ENCODE measurements around the gene MRPL2.
A peak's percentile ranks its signal among the peaks of the same experiment; 100 is the strongest.

DNA sequence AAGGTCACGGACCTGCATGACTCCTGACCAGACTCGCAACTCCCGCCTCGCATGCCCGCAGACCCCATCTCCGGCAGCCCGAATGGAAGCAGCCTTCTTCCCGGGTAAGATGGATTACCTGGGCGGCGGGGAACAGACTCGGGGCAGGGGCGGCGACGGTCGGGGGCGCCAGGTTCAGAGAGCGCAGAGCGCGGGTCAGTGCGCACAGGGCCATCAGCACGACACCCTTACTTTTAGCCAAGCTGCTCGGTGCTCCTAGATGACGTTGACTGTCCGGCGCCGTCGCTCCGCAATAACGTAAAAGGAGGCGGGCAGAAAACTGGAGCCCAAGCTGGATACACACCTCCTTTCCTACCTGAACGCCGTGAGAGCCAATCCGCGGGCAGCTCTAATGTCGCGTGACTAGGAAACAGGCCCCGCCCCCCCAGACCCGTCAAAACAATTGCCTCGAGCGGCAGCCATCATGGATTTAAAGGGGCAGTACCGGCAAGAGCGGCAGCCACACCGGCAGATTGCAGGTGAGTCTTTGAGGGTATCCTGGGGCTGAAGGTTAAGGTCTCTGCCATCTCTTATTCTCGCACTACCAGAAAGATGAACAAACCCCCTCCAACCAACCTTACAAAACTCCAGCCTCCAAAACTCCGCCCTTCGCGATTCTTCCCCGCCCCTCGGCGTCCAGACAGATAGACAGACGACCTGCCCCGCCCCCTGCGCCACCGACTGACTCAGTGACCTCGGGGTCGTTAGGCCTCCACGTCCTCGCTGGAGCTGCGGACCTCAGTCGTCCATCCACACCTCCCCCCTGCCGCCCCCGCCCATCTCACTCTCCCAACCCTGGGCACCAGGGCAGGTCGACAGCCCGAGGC is at the start of gene MRPL2, which contains the start of gene KLC4:
- TF ChIP-seq POLR2AphosphoS5 (IDR thresholded peaks at IDR 0.05) (peak; percentile 92 to 95 (median 93)), POLR2A (IDR thresholded peaks at IDR 0.05) (peak; percentile 40 to 71 (median 69))
- TF ChIP-seq, protein P1, sequence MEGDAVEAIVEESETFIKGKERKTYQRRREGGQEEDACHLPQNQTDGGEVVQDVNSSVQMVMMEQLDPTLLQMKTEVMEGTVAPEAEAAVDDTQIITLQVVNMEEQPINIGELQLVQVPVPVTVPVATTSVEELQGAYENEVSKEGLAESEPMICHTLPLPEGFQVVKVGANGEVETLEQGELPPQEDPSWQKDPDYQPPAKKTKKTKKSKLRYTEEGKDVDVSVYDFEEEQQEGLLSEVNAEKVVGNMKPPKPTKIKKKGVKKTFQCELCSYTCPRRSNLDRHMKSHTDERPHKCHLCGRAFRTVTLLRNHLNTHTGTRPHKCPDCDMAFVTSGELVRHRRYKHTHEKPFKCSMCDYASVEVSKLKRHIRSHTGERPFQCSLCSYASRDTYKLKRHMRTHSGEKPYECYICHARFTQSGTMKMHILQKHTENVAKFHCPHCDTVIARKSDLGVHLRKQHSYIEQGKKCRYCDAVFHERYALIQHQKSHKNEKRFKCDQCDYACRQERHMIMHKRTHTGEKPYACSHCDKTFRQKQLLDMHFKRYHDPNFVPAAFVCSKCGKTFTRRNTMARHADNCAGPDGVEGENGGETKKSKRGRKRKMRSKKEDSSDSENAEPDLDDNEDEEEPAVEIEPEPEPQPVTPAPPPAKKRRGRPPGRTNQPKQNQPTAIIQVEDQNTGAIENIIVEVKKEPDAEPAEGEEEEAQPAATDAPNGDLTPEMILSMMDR (IDR thresholded peaks at IDR 0.05 in 8 of 11, conservative IDR thresholded peaks at IDR 0.05 in 3 of 11), result peak in 1 of 11 experiments; percentile 10
